Spinal cord (tissue), 10 donors: Measurements from ENCODE around the gene TIMELESS. TPM values are rescaled to one million over a fixed set of nuclear protein-coding genes. Genes with fewer than 3 reads are reported as not detected.
"Not testable (repeated sequence)": the region's sequence is repeated elsewhere in the genome, so short reads cannot be mapped to it uniquely, and the experiment has no call there.

Source experiments
- DNase-seq, 6 donors: peaks; one replicate each; pipeline versions ENCODE4 v3.0.0 to v3.0.0-alpha.2; 2013 to 2015; ENCODE audit warnings: low spot score in 6 of 6, low read depth in 4 of 6
- H3K27ac ChIP-seq: one replicate; pipeline ENCODE4 v1.5.1; 2013; ENCODE audit warnings: low read depth, low read length, control low read depth
- H3K27me3 ChIP-seq: one replicate; pipeline ENCODE4 v1.6.1; 2013; ENCODE audit warnings: low read length; ENCODE audit not compliant: control insufficient read depth, insufficient read depth
- H3K36me3 ChIP-seq: one replicate; pipeline ENCODE4 v1.6.1; 2013; ENCODE audit warnings: low read length; ENCODE audit not compliant: control insufficient read depth, insufficient read depth
- H3K4me1 ChIP-seq: one replicate; pipeline ENCODE4 v1.6.1; 2013; ENCODE audit warnings: low read length; ENCODE audit not compliant: control insufficient read depth, insufficient read depth
- H3K4me3 ChIP-seq: one replicate; pipeline ENCODE4 v1.5.1; 2013; ENCODE audit warnings: low read depth, low read length, control low read depth
- H3K9me3 ChIP-seq: one replicate; pipeline ENCODE4 v1.6.1; 2013; ENCODE audit warnings: low read length; ENCODE audit not compliant: control insufficient read depth, insufficient read depth
- WGBS: methylation state at CpG from one replicate; pipeline ENCODE4 v1.1.5; 2013; ENCODE audit warnings: missing lambda C conversion rate; ENCODE audit not compliant: insufficient coverage; 5-methylcytosine and 5-hydroxymethylcytosine counted together
- polyA plus RNA-seq, 2 donors: library from polyadenylated mRNA; unstranded; fragments of 120-200 nt; gene quantifications; one replicate each; pipeline ENCODE4 v1.2.1, GENCODE V29; 2013; ENCODE audit not compliant: insufficient read length in 2 of 2
- total RNA-seq, 2 donors: library from RNA; depleted of rRNA in 1 of 2; stranded (reverse); fragments of 120-200 nt in 1 of 2; fragments of >200 nt in 1 of 2; gene quantifications; one replicate each; pipeline versions ENCODE4 v1.2.3 to v1.2.4, GENCODE V29; 2013 to 2014
- donor health status: healthy.

The TIMELESS gene
- total and polyA plus RNA-seq, 4 donors = 10.1 to 24.8 (median 15.5) TPM

DNA sequence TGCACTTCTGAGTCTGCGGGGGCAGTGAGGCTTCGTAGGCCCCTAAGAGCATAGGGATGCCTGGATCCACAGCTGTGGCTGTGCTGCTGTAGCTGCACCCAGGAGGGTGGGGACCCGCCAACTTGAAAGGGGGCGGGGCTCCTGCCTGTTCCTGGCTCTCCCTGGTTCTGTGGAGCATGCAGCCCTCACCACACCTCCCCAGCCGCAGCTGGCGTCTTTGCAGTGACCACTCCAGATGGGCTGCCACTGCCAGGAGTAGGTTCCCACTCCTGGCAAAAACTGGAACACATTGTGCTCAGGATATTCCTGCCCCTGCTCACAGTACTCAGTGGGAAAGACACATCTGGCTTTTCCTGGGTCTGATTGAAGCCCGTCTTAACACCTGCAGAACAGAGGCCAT is 35.8 kb downstream of the TIMELESS start:
- WGBS = 89% methylated on average over 7 of the region's 7 CpGs
- no peak overlapping the region for H3K27ac ChIP-seq
- H3K27me3 ChIP-seq = no peaks in the 10 kb centered on the region
- no peak overlapping the region for H3K4me3 ChIP-seq
- H3K36me3 ChIP-seq = peaks cover 23% of the 10 kb centered on the region
- no peak for DNase-seq
- no peaks in the 10 kb centered on the region for H3K9me3 ChIP-seq
- H3K4me1 ChIP-seq = no peaks in the 10 kb centered on the region

DNA sequence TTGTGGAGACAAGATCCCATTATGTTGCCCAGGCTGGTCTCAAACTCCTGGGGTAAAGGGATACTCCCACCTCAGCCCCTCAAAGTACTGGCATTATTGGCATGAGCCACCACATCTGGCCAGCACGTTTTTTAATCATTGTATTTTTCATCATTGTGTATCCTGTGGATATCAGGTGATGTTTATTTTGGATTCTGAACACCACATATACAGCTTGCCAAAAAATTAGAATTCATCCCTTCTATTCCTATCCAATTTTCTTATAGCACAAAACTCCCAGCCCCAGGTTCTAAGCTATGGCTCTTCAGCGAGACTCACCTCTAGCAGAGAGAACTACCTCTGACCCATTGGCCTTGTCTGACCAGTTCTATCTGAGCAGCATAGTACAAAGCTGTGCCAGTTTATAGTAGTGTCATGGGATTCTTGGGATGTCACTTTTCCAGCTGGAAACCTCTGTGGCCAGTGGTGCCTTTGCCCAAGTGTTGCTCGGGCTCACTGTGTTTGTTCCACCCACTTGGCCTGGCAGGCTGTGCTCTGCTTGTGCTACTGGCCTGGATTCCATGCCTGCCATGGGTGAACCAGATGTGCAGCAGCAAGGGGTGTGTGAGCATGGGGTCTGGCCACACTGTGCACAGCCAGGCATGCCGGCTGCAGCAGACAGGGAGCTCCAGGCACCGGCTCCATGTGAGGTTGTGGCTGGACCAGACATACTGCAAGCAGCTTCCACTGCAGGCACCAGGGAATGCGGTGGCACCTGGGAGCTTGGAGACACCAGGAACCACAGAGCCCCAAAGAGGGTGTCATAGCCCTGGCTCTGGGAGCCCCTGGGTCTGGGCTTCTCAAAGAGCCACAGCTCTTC is 37.2 kb downstream of the TIMELESS start:
- peaks cover 16% of the 10 kb centered on the region for H3K36me3 ChIP-seq
- 89% methylated on average over 4 of the region's 6 CpGs for WGBS
- no peaks in the 10 kb centered on the region for H3K4me1 ChIP-seq
- H3K9me3 ChIP-seq = no peaks in the 10 kb centered on the region
- H3K4me3 ChIP-seq = no peak overlapping the region
- no peaks in the 10 kb centered on the region for H3K27me3 ChIP-seq
- no peak overlapping the region for H3K27ac ChIP-seq
- no peak for DNase-seq

DNA sequence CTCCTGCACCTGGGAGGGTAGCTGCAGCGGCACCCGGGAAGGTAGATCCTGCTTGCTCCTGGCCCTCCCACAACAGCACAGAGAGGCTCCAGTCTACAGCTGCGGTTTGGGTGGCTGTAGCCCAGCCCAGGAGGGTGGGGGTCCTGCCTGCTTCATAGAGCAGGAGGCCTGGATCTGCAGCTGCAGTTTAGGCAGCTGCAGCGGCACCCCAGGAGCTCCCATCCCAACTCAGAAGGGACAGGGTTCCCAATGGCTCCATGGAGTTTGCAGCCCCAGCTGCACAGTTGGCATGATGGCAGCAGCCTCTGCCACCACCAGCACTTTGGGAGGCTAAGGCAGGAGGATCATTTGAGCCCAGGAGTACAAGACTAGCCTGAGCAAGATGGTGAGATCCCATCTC is 38.5 kb downstream of the TIMELESS start:
- no peak overlapping the region for H3K27ac ChIP-seq
- H3K4me3 ChIP-seq = no peak overlapping the region
- no peaks in the 10 kb centered on the region for H3K27me3 ChIP-seq
- DNase-seq = no peak
- no peaks in the 10 kb centered on the region for H3K9me3 ChIP-seq
- peaks cover 12% of the 10 kb centered on the region for H3K36me3 ChIP-seq
- 97% methylated on average over 4 of the region's 4 CpGs for WGBS
- H3K4me1 ChIP-seq = no peaks in the 10 kb centered on the region

DNA sequence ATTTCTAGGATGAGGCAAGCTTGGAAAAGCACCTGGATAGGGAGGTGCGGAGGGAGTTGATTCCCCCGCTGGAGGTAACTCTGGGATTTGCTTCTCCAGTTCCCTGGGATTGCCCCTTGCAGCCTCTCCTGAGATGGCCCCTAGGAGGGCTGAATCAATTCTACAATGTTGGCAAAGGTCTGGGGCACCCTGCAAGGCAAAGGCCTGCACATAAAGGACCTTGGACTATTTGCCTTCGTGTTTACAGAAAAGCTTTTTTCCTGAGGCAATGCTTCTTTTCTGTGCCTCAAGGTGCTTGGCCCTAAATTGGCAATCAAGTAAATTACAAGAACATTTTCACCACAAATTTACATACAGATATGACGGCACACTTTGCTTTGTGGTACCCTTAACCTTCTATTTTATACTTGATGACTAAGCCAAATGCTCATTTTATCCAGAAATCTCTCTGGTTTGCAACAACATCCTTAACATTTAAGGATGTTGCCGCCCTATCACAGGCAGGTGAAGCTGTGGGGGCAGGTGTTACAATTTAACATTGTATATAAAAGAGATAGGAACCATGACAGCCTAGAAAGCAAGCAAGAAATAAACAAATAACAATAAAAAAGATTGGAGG is 40.3 kb downstream of the TIMELESS start:
- H3K4me1 ChIP-seq = no peaks in the 10 kb centered on the region
- 95% methylated on average over 2 of the region's 5 CpGs for WGBS
- no peaks in the 10 kb centered on the region for H3K27me3 ChIP-seq
- no peak for DNase-seq
- no peak overlapping the region for H3K4me3 ChIP-seq
- no peak overlapping the region for H3K27ac ChIP-seq
- H3K9me3 ChIP-seq = no peaks in the 10 kb centered on the region
- peaks cover 9% of the 10 kb centered on the region for H3K36me3 ChIP-seq

DNA sequence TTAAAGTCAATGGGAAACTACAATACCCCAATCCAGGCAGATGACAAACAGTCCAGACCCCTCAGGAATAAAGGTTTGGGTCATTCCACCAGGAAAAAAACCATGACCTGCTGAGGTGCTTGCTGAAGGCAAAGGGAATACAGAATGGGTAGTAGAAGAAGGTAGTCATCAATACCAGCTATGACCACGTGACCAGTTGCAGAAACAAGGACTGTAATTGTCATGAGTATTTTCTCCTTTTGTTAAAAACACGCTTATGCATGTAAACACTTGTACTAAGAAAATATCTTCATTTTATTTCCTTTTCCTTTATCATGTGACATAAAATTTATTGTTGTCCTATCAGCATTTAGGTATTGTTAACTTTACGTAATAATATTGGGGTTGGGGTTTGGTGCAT is 45.0 kb downstream of the TIMELESS start:
- not testable (repeated sequence) for DNase-seq, H3K27me3 ChIP-seq, H3K4me3 ChIP-seq, H3K9me3 ChIP-seq, H3K27ac ChIP-seq, H3K36me3 ChIP-seq, H3K4me1 ChIP-seq
- 100% methylated on average over 1 of the region's 3 CpGs for WGBS

DNA sequence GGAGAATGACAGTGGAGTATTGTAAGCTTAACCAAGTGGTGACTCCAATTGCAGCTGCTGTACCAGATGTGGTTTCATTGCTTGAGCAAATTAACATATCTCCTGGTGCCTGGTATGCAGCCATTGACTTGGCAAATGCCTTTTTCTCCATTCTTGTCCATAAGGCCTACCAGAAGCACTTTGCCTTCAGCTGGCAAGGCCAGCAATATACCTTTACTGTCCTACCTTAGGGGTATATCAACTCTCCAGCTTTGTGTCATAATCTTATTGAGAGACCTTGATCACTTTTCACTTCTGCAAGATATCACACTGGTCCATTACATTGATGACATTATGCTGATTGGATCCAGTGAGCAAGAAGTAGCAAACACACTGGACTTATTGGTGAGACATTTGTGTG is 47.6 kb downstream of the TIMELESS start:
- H3K4me1 ChIP-seq, H3K36me3 ChIP-seq, H3K27ac ChIP-seq, H3K27me3 ChIP-seq, DNase-seq, H3K4me3 ChIP-seq, H3K9me3 ChIP-seq: not testable (repeated sequence)

DNA sequence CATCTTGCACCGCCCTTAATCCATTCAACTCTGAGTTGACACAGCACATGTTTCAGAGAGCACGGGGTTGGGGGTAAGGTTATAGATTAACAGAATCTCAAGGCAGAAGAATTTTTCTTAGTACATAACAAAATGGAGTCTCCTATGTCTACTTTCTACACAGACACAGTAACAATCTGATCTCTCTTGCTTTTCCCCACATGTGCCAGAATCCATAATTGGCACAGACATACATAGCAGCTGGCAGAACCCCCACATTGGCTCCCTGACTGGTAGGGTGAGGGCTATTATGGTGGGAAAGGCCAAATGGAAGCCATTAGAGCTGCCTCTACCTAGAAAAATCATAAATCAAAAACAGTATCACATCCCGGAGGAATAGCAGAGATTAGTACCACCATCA is 48.1 kb downstream of the TIMELESS start:
- not testable (repeated sequence) for DNase-seq, H3K36me3 ChIP-seq, H3K9me3 ChIP-seq, H3K4me1 ChIP-seq, H3K27ac ChIP-seq, H3K27me3 ChIP-seq, H3K4me3 ChIP-seq
- no CpG with 5 or more reads among the region's 3 CpGs for WGBS

DNA sequence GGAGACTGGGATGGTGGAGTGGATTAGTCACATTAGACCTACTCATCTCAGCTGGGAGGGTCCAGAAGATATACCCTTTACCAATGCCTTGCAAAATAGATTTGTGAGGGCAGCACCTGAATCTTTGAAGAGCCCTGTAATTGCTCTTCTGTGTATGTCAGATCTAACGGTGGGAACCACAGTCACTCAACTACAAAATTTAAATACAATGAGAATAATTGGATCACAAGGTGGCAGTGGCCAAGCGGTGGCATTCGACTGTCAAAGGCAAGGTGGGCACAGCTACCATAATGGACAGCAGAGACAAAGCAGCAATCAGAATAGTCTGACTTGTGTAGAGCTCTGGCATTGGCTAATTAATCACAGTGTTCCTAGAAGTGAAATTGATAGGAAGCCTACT is 49.8 kb downstream of the TIMELESS start:
- not testable (repeated sequence) for DNase-seq, H3K36me3 ChIP-seq, H3K4me1 ChIP-seq, H3K27me3 ChIP-seq, H3K4me3 ChIP-seq, H3K27ac ChIP-seq, H3K9me3 ChIP-seq
- 90% methylated on average over 2 of the region's 3 CpGs for whole genome bisulfite sequencing

DNA sequence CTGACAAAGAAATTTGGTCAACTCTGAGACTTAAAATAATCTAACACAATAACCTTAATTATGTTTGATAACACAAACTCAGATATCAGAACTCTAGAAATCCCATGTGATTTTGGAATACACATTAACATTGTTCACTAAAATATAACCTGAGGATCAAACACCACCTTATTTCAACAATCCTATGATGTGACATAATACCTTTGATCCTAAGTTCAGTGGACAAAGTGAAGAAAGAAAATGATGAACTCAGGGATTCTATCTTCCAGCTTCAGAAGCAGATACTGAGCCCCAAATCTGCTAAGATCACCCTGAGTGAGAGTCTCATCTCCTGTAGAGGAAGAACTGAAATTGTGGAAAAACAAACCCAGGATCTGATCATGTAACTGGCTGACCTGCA is 50.9 kb downstream of the TIMELESS start:
- Histone ChIP-seq H3K4me1 (no peaks in the 10 kb centered on the region), H3K36me3 (no peaks in the 10 kb centered on the region), H3K4me3 (no peak overlapping the region), H3K27ac (no peak overlapping the region), H3K27me3 (no peaks in the 10 kb centered on the region), H3K9me3 (peaks cover 3% of the 10 kb centered on the region)
- no peak for DNase-seq

DNA sequence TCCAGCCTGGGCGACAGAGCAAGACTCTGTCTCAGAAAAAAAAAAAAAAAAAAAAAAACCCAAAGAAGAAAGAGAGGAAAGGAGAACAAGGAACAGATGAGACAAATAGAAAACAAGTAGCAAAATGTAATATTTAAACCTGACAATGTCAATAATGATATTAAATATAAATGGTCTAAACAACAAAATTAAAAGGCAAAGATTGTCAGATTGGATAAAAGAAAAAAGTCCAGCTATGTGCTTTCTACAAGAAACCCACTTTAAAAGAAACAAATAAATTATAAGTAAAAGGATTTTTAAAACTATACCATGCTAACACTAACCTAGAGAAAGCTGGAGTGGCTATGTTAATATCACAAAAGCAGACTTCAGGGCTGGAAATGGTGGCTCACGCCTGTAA is 56.9 kb downstream of the TIMELESS start:
- H3K4me1 ChIP-seq = no peaks in the 10 kb centered on the region
- H3K27ac ChIP-seq = no peak overlapping the region
- H3K27me3 ChIP-seq = no peaks in the 10 kb centered on the region
- no CpG with 5 or more reads among the region's 2 CpGs for WGBS
- no peaks in the 10 kb centered on the region for H3K9me3 ChIP-seq
- H3K36me3 ChIP-seq = no peaks in the 10 kb centered on the region
- no peak for DNase-seq
- no peak overlapping the region for H3K4me3 ChIP-seq
